GM21619 (cell line): Measurements from ENCODE around the gene KRT73.

Experiments used
- ATAC-seq: cut with Tn5 transposase; IDR thresholded peaks from one replicate; pipeline ENCODE4 v1.9.1; 2021; ENCODE audit not compliant: unreplicated experiment

KRT73 gene

GRCh38 chr12:52645982-52646381 lies 27.6 kb upstream of the KRT73 start:
- ATAC-seq = no peak

- no peak for ATAC-seq
These were observed 26.9 kb upstream of the KRT73 start for GRCh38 chr12:52645120-52645761.

- ATAC-seq = no peak
These were observed 25.7 kb upstream of the KRT73 start for GRCh38 chr12:52644078-52644415.

GRCh38 chr12:52643233-52644077 lies 25.1 kb upstream of the KRT73 start:
- no peak for ATAC-seq

GRCh38 chr12:52641468-52641867 lies 23.1 kb upstream of the KRT73 start:
- ATAC-seq = no peak

GRCh38 chr12:52637299-52637698 lies 18.9 kb upstream of the KRT73 start:
- no peak for ATAC-seq

GRCh38 chr12:52636592-52637258 lies 18.4 kb upstream of the KRT73 start:
- no peak for ATAC-seq

- no peak for ATAC-seq
These were observed 17.8 kb upstream of the KRT73 start for GRCh38 chr12:52636189-52636588.

GRCh38 chr12:52634266-52635056 lies 16.1 kb upstream of the KRT73 start:
- no peak for ATAC-seq

GRCh38 chr12:52633383-52633782 lies 15.0 kb upstream of the KRT73 start:
- no peak for ATAC-seq

- no peak for ATAC-seq
These were observed 14.3 kb upstream of the KRT73 start for GRCh38 chr12:52632656-52633055.

- ATAC-seq = no peak
These were observed 13.5 kb upstream of the KRT73 start for GRCh38 chr12:52631676-52632459.

- no peak for ATAC-seq
These were observed 12.9 kb upstream of the KRT73 start for GRCh38 chr12:52631264-52631663.

GRCh38 chr12:52630599-52631200 lies 12.3 kb upstream of the KRT73 start:
- ATAC-seq = no peak

GRCh38 chr12:52630008-52630500 lies 11.7 kb upstream of the KRT73 start:
- ATAC-seq = no peak

GRCh38 chr12:52629281-52630007 lies 11.1 kb upstream of the KRT73 start:
- no peak for ATAC-seq

- ATAC-seq = no peak
These were observed 10.5 kb upstream of the KRT73 start for GRCh38 chr12:52628841-52629240.

- ATAC-seq = no peak
These were observed 9.8 kb upstream of the KRT73 start for GRCh38 chr12:52628111-52628507.

GRCh38 chr12:52627395-52628110 lies 9.2 kb upstream of the KRT73 start:
- no peak for ATAC-seq
